HG03045 (cell line): ENCODE results near the gene SLC10A2.
A peak's percentile ranks its signal among the peaks of the same experiment; 100 is the strongest.
"Not testable (repeated sequence)": the region's sequence is repeated elsewhere in the genome, so short reads cannot be mapped to it uniquely, and the experiment has no call there.

Experiments used
- ATAC-seq: cut with Tn5 transposase; IDR thresholded peaks from one replicate; pipeline ENCODE4 v1.9.1; 2021; ENCODE audit warnings: mild to moderate bottlenecking, moderate library complexity; ENCODE audit not compliant: unreplicated experiment

The SLC10A2 gene

GRCh38 chr13:103066079-103066780 is at the start of gene SLC10A2:
Gene SLC10A2, minus strand, starts transcription at chr13:103066417. Its CDS starts 168 bp downstream, at chr13:103066249.
- ATAC-seq = no peak

GRCh38 chr13:103107580-103107979 is 41.4 kb upstream of the SLC10A2 start:
- no peak for ATAC-seq

- no peak for ATAC-seq
Observed at GRCh38 chr13:103104340-103104739, 38.1 kb upstream of the SLC10A2 start.

GRCh38 chr13:103103456-103103855 is 37.2 kb upstream of the SLC10A2 start:
- not testable (repeated sequence) for ATAC-seq

GRCh38 chr13:103102482-103102881 is 36.3 kb upstream of the SLC10A2 start:
- no peak for ATAC-seq

- ATAC-seq = no peak
Observed at GRCh38 chr13:103101901-103102300, 35.7 kb upstream of the SLC10A2 start.

GRCh38 chr13:103101500-103101899 is 35.3 kb upstream of the SLC10A2 start:
- ATAC-seq = no peak

- ATAC-seq = no peak
Observed at GRCh38 chr13:103100830-103101229, 34.6 kb upstream of the SLC10A2 start.

GRCh38 chr13:103099722-103100293 is 33.6 kb upstream of the SLC10A2 start:
- no peak for ATAC-seq

- ATAC-seq = no peak
Observed at GRCh38 chr13:103098535-103098934, 32.3 kb upstream of the SLC10A2 start.

- ATAC-seq = no peak
Observed at GRCh38 chr13:103097366-103097928, 31.2 kb upstream of the SLC10A2 start.

- ATAC-seq = not testable (repeated sequence)
Observed at GRCh38 chr13:103093649-103094048, 27.4 kb upstream of the SLC10A2 start.

GRCh38 chr13:103087275-103087674 is 21.1 kb upstream of the SLC10A2 start:
- no peak for ATAC-seq

GRCh38 chr13:103081435-103081834 is 15.2 kb upstream of the SLC10A2 start:
- ATAC-seq = no peak

- ATAC-seq = peak; percentile 97
Observed at GRCh38 chr13:103078158-103078557, 11.9 kb upstream of the SLC10A2 start.

GRCh38 chr13:103068836-103069235 is 2.6 kb upstream of the SLC10A2 start:
- ATAC-seq = no peak

- peak; percentile 58 for ATAC-seq
Observed at GRCh38 chr13:103067751-103068555, 1.7 kb upstream of the SLC10A2 start.

GRCh38 chr13:103066781-103067345 is 646 bp upstream of the SLC10A2 start:
- no peak for ATAC-seq

GRCh38 chr13:103063376-103063775 is 2.8 kb downstream of the SLC10A2 start:
- no peak for ATAC-seq

GRCh38 chr13:103062079-103062478 is 4.1 kb downstream of the SLC10A2 start:
- no peak for ATAC-seq

- no peak for ATAC-seq
Observed at GRCh38 chr13:103056008-103056407, 10.2 kb downstream of the SLC10A2 start.
